ENCODE measurements around the gene MAVS.

MAVS gene

GRCh38 chr20:3823881-3824280, 22.8 kb upstream of the MAVS start:
- no peak for ATAC-seq
- no peak for TF ChIP-seq GLIS3 (CRISPR knock-in tag; IDR thresholded peaks at IDR 0.05)
- no peak for TF ChIP-seq ZFP3 (CRISPR knock-in tag; IDR thresholded peaks at IDR 0.05)
- no peak for TF ChIP-seq TSHZ2 (CRISPR knock-in tag; IDR thresholded peaks at IDR 0.05)
- TF ChIP-seq ISL1 (CRISPR knock-in tag; IDR thresholded peaks at IDR 0.05): no peak
- TF ChIP-seq CSDC2 (CRISPR knock-in tag; IDR thresholded peaks at IDR 0.05): no peak
- TF ChIP-seq RARB (CRISPR knock-in tag; IDR thresholded peaks at IDR 0.05): no peak
- TF ChIP-seq ZNF8 (CRISPR knock-in tag; IDR thresholded peaks at IDR 0.05): no peak
- no peak for TF ChIP-seq CREB5 (CRISPR knock-in tag; IDR thresholded peaks at IDR 0.05; ENCODE audit: low read depth)
- no peak for TF ChIP-seq PPARA (CRISPR knock-in tag; IDR thresholded peaks at IDR 0.05; ENCODE audit: borderline replicate concordance)
- TF ChIP-seq CSRNP3 (CRISPR knock-in tag; IDR thresholded peaks at IDR 0.05): no peak
- TF ChIP-seq ZFP30 (CRISPR knock-in tag; IDR thresholded peaks at IDR 0.05): no peak
- no peak for TF ChIP-seq ESRRG (CRISPR knock-in tag; IDR thresholded peaks at IDR 0.05)
- no peak for TF ChIP-seq ARNTL (CRISPR knock-in tag; IDR thresholded peaks at IDR 0.05; ENCODE audit: borderline replicate concordance, low read depth)

- ATAC-seq: no peak
- TF ChIP-seq ESRRG (CRISPR knock-in tag; IDR thresholded peaks at IDR 0.05): no peak
- TF ChIP-seq PATZ1 (CRISPR knock-in tag; IDR thresholded peaks at IDR 0.05; ENCODE audit: borderline replicate concordance): no peak
- no peak for TF ChIP-seq CREB5 (CRISPR knock-in tag; IDR thresholded peaks at IDR 0.05; ENCODE audit: low read depth)
- no peak for TF ChIP-seq ZFP30 (CRISPR knock-in tag; IDR thresholded peaks at IDR 0.05)
- no peak for TF ChIP-seq ZC3H10 (CRISPR knock-in tag; IDR thresholded peaks at IDR 0.05)
- TF ChIP-seq CSDC2 (CRISPR knock-in tag; IDR thresholded peaks at IDR 0.05): no peak
- TF ChIP-seq OSR1 (CRISPR knock-in tag; IDR thresholded peaks at IDR 0.05): no peak
- TF ChIP-seq ZNF70 (CRISPR knock-in tag; IDR thresholded peaks at IDR 0.05): no peak
- TF ChIP-seq TSHZ2 (CRISPR knock-in tag; IDR thresholded peaks at IDR 0.05): no peak
- no peak for TF ChIP-seq SNAI2 (CRISPR knock-in tag; IDR thresholded peaks at IDR 0.05)
- no peak for TF ChIP-seq PPARA (CRISPR knock-in tag; IDR thresholded peaks at IDR 0.05; ENCODE audit: borderline replicate concordance)
These were observed 21.1 kb upstream of the MAVS start for GRCh38 chr20:3825526-3825925.

- no peak for TF ChIP-seq ZNF70 (CRISPR knock-in tag; IDR thresholded peaks at IDR 0.05)
- TF ChIP-seq ZFP30 (CRISPR knock-in tag; IDR thresholded peaks at IDR 0.05): no peak
- no peak for TF ChIP-seq PPARA (CRISPR knock-in tag; IDR thresholded peaks at IDR 0.05; ENCODE audit: borderline replicate concordance)
- TF ChIP-seq ZNF565 (CRISPR knock-in tag; conservative IDR thresholded peaks at IDR 0.05; ENCODE audit: low read depth): no peak
- no peak for TF ChIP-seq CREB5 (CRISPR knock-in tag; IDR thresholded peaks at IDR 0.05; ENCODE audit: low read depth)
- TF ChIP-seq ZFP3 (CRISPR knock-in tag; IDR thresholded peaks at IDR 0.05): no peak
- ATAC-seq: no peak
These were observed 20.2 kb upstream of the MAVS start for GRCh38 chr20:3826420-3826819.
